ENCODE measurements around the gene NFILZ.
A peak's percentile ranks its signal among the peaks of the same experiment; 100 is the strongest.

NFILZ gene

GRCh38 chr19:8642561-8642960, 12.1 kb downstream of the NFILZ start:
- DNase-seq = no peak

DNA sequence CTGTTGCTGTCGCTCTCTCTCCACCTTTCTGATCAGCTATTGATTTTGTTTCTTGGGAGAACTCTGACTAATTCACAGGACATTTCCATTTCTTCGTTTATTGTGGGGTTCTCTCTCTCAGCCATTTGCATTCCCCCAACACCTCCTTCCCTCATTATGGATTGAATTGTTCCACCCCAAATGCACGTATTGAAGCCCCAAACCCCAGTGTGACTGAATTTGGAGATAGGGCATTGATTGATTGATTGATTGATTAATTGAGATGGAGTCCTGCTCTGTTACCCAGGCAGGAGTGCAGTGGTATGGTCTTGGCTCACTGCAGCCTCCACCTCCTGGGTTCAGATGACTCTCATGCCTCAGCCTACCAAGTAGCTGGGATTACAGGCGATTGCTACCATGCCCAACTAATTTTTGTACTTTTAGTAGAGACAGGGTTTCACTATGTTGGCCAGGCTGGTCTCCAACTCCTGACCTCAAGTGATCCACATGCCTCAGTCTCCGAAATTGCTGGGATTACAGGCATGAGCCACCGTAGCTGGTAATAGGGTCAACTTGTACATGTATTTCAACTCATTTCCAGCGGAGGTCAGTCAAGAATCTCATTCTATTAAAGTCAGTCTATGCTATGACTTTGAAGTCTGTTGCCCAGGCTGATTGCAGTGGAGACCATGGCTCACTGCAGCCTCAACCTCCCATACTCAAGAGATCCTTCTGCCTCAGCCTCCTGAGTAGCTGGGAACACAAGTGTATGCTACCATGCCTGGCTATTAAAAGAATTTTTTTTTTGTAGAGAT, 13.6 kb downstream of the NFILZ start:
- DNase-seq = no peak

GRCh38 chr19:8648240-8648639, 17.8 kb downstream of the NFILZ start:
- no peak for DNase-seq

DNA sequence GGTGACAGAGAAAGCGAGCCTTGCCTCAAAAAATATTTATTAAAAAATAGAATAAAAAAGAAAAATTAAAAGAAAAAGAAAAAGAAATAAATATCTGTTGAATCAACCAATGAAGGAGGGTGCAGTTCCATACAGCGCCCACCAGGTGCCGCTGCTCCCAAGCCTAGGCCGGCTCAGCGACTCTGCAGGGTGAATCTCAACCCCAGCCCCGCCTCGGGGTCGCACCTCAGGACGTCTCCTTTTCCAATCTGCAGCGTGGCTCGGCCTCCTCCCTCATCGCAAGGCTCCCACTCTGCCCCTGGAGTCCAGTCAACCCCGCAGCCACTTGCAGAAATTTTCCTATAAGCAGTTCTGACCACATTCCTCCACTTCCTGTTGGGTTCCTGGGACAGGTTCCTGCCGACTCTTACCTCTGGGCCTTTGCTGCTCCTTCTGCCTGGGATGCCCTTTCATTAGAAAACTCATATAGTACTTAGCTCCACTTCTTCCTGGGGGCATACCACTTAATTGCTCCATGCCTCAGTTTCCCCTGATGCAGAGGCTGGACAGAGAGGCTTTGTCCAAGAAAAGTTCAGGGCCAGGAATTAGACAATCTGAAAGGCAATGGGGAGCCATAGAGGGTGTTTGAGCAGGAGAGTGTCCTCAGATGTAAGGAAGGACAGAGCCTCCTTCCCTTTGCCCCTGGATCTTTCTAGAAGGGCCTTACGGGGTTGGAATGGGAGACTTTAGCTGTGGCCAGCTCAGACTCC, 24.3 kb downstream of the NFILZ start:
- DNase-seq = peak; percentile 55

- DNase-seq = no peak
Measured at GRCh38 chr19:8655340-8655709, 24.9 kb downstream of the NFILZ start.

- no peak for DNase-seq
Measured at GRCh38 chr19:8657869-8658268, 27.4 kb downstream of the NFILZ start.

DNA sequence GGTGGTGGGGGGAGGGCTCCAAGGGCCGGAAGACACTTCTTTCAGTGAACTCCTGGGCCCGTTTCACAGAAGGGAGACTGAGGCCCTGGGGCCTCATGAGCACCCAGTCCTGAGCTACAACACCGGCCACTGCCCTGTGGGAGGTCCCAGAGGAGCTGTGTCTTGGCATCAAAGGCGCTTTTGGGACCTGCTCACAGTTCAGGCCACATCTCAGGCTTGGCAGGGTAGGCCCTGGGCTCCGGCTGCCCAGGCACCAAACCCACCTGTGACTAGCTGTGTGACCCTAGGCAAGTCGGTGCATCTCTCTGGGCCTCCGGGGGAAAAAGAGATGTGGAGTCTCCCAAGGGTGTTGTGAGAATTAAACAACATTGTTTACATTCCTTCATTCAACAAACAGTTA, 29.5 kb downstream of the NFILZ start:
- no peak for DNase-seq

GRCh38 chr19:8662263-8662662, 31.8 kb downstream of the NFILZ start:
- no peak for DNase-seq

- DNase-seq = no peak
Measured at GRCh38 chr19:8663920-8664670, 33.7 kb downstream of the NFILZ start.

DNA sequence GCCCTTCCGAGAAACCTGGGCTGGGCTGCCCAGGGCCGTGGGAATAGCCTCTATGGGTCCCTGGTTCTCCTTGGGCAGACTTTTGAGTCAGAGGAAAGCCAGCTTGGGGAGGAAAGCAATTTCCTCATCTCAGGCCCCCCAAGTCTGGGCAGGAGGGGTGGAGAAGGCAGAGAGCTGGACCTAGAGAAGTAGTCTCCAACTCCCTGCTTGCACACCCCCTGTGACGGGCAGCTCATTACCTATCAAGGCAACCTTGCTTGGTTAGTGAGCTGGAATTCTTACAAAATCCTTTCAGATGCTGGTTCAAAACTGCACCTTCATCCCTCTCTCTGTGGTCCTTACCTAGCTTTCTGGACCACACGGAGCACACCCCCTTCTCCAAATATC, 34.2 kb downstream of the NFILZ start:
- DNase-seq = no peak

DNA sequence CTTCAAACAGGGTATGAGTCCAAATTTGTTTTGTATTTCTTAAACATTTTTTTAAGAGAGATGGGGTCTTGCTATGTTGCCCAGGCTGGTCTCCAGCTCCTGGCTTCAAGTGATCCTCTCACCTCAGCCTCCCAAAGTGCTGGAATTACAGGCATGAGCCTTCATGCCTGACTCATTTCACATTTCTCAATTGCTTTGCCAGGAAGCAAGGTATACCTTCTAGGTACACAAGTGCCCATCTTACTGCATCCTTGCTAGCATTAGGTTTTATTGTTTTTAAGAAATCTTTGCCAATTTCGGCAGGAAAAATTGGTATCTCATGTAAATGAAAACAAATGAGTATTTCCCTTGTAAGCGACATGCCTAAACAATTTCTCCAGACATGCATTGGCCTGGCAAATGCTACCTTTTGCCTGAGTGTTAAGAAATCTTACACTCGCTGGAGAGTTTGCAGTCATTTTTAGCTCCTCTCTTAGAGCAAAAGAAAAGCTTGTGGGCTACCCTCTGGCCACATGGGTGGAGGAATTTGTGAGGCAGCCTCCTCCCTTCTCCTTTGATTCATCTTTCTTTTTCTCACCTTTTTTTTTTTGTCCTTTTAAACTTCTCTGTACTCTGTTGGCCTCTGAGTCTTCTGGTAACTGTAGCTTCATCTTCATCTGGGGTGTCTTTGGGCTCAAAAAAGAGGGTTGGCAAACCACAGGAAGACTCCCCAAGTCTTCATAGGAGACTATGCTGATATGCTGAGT, 35.2 kb downstream of the NFILZ start:
- no peak for DNase-seq

GRCh38 chr19:8666814-8667405, 36.5 kb downstream of the NFILZ start:
- no peak for DNase-seq

DNA sequence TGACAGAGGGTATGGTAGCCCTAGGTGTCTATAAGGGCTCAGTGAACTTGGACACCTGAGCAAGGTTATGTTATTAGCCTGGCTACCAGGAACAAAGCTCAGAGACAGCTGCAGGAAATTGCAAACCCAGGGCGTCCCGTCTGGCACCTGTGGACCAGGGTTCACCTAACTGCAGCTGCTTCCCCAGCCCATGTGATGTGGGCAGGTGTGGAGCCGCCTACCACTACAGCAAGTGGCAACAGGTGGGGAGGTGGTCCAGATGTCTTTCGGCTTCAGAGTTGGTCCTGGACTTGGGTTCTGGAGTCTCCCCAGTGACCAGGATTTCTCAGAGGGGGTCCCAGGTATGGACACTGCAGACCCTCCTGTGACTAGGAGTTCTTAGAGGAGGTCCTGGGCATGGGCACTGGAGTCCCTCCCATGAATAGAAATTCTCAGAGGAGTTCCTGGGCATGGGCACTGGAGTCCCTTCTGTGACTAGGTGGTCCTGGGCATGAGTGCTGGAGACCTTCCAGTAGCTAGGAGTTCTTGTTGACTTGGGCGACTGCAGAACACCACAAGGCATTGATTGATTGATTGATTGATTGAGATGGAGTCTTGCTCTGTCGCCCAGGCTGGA, 43.0 kb downstream of the NFILZ start:
- no peak for DNase-seq

GRCh38 chr19:8675066-8675465, 44.6 kb downstream of the NFILZ start:
- DNase-seq = no peak

- no peak for DNase-seq
Measured at GRCh38 chr19:8678244-8678807, 47.9 kb downstream of the NFILZ start.
